K562 (cell line): ENCODE data around the gene SOX18. TPM values are rescaled to one million over a fixed set of nuclear protein-coding genes. Genes with fewer than 3 reads are reported as not detected.

Source experiments
- ATAC-seq: fragments of 200-7000 bp; cut with Tn5 transposase; 3 replicates; pipeline ENCODE4 v1.9.1; 2020; ENCODE audit warnings: moderate library complexity
- BruUV-seq: library from RNA; stranded (reverse); fragments of 400-500 nt; replicated peaks from 2 replicates; lab custom pipeline; 2021; lab: Mats Ljungman, UMichigan
- CTCF ChIA-PET: fragments of 300-600 bp; formaldehyde crosslinking; extraction: SDS; loops from one replicate; lab custom pipeline; 2021; ENCODE audit warnings: low intra/inter-chr PET ratio; lab: Yijun Ruan, JAX
- POLR2A ChIA-PET: fragments of 300-600, 350-650 bp; sonication (Branson Sonifier 250); formaldehyde crosslinking; extraction: SDS; loops from one replicate; lab custom pipeline; 2021; ENCODE audit warnings: antibody characterized with exemption, inconsistent platforms; lab: Yijun Ruan, JAX
- DNase-seq, 4 experiments: peaks; one replicate each; pipeline versions ENCODE4 v3.0.0 to v3.0.0-alpha.2; 2011 to 2018; ENCODE audit warnings: low spot score in 3 of 4, mixed read lengths in 3 of 4; ENCODE audit errors: extremely low read depth in 1 of 4
- FAIRE-seq: peaks from 2 replicates; lab custom pipeline; 2011; peaks lifted over from hg19 to GRCh38; lab: Jason Lieb, UNC
- H2AFZ ChIP-seq: 2 replicates; pipeline ENCODE4 v1.6.0; 2011; ENCODE audit warnings: low read depth, low read length, control low read depth, inconsistent platforms
- H3K27ac ChIP-seq: fragments of 200-600 bp; 3 replicates; pipeline ENCODE4 v1.8.0; 2011; ENCODE audit warnings: low read depth, mild to moderate bottlenecking, control low read depth, inconsistent platforms, low read length, moderate library complexity, mixed read lengths; ENCODE audit errors: extremely low read depth
- H3K27me3 ChIP-seq, 2 experiments: fragments of 300-600 bp in 1 of 2; 2 replicates in 1 of 2; 3 replicates in 1 of 2; pipeline versions ENCODE4 v1.6.0 to v1.8.0; 2011; ENCODE audit warnings: inconsistent platforms in 2 of 2, low read length in 2 of 2, mild to moderate bottlenecking in 1 of 2, mixed read lengths in 1 of 2, moderate library complexity in 1 of 2; ENCODE audit not compliant: control insufficient read depth in 2 of 2, insufficient read depth in 2 of 2
- H3K36me3 ChIP-seq: fragments of 300-600 bp; 3 replicates; pipeline ENCODE4 v1.8.0; 2011; ENCODE audit warnings: mild to moderate bottlenecking, low read length, inconsistent platforms; ENCODE audit not compliant: control insufficient read depth, insufficient read depth
- H3K4me1 ChIP-seq, 2 experiments: fragments of 200-600 bp in 1 of 2; replicated peaks in 1 of 2; 2 replicates in 1 of 2; 3 replicates in 1 of 2; pipeline versions ENCODE4 v1.5.1 to v1.8.0; 2011; ENCODE audit warnings: inconsistent platforms in 2 of 2, low read length in 2 of 2, mild to moderate bottlenecking in 1 of 2, mixed read lengths in 1 of 2, moderate library complexity in 1 of 2; ENCODE audit not compliant: control insufficient read depth in 2 of 2, insufficient read depth in 2 of 2
- H3K4me2 ChIP-seq: 2 replicates; pipeline ENCODE4 v1.6.1; 2011; ENCODE audit warnings: low read length, control low read depth, inconsistent platforms, mixed read lengths; ENCODE audit not compliant: insufficient read depth
- H3K4me3 ChIP-seq: fragments of 200-600 bp; sonication (generic), shearing (Covaris generic); 2 replicates; pipeline ENCODE4 v1.5.1; 2016; ENCODE audit warnings: control low read depth, inconsistent platforms
- H3K79me2 ChIP-seq: fragments of 200-600 bp; 3 replicates; pipeline ENCODE4 v1.8.0; 2011; ENCODE audit warnings: low read length, inconsistent platforms; ENCODE audit not compliant: control insufficient read depth, insufficient read depth
- H3K9ac ChIP-seq, 2 experiments: 2 replicates each; pipeline versions ENCODE4 v1.6.0 to v1.6.1; 2011; ENCODE audit warnings: low read depth in 2 of 2, low read length in 2 of 2, control low read depth in 1 of 2, inconsistent platforms in 1 of 2, mild to moderate bottlenecking in 1 of 2, mixed read lengths in 1 of 2; ENCODE audit not compliant: insufficient read depth in 1 of 2
- H3K9me1 ChIP-seq: one replicate; pipeline ENCODE4 v1.6.0; 2011; ENCODE audit warnings: inconsistent platforms, mild to moderate bottlenecking, low read length, moderate library complexity; ENCODE audit not compliant: control insufficient read depth, insufficient read depth
- H3K9me3 ChIP-seq: replicated peaks from 2 replicates; pipeline ENCODE4 v1.5.1; 2011; ENCODE audit warnings: low read depth, low read length, inconsistent platforms; ENCODE audit not compliant: control insufficient read depth, insufficient read depth
- H4K20me1 ChIP-seq: replicated peaks from 2 replicates; pipeline ENCODE4 v1.6.1; 2011; ENCODE audit warnings: low read length, inconsistent platforms, mixed read lengths; ENCODE audit not compliant: control insufficient read depth, insufficient read depth
- C11orf30 ChIP-seq: fragments of 450-650 bp; IDR thresholded peaks from 2 replicates; pipeline ENCODE4 v1.6.1; 2016; ENCODE audit warnings: low read depth, mild to moderate bottlenecking
- GABPA ChIP-seq: fragments of 200-800 bp; sonication (Bioruptor generic); conservative IDR thresholded peaks from 2 replicates; pipeline ENCODE4 v1.6.1; 2016; ENCODE audit warnings: low read depth, missing genetic modification characterization, missing compliant biosample characterization
- IFI16 ChIP-seq: fragments of 250-450 bp; sonication (Bioruptor Pico); IDR thresholded peaks from 2 replicates; pipeline ENCODE4 v2.1.2; 2022; ENCODE audit warnings: mild to moderate bottlenecking, inconsistent platforms
- NFXL1 ChIP-seq: fragments of 450-650 bp; formaldehyde crosslinking; IDR thresholded peaks from 2 replicates; pipeline ENCODE4 v1.4.0; 2021; ENCODE audit warnings: mild to moderate bottlenecking
- NFYB ChIP-seq: IDR thresholded peaks from 2 replicates; pipeline ENCODE4 v1.6.1; 2011; ENCODE audit warnings: mild to moderate bottlenecking, moderate library complexity; ENCODE audit not compliant: insufficient read length; ENCODE audit errors: extremely low read depth
- NR2F6 ChIP-seq: fragments of 450-650 bp; formaldehyde crosslinking; IDR thresholded peaks from 2 replicates; pipeline ENCODE4 v1.4.0; 2020; ENCODE audit warnings: mild to moderate bottlenecking
- PURB ChIP-seq: sonication (generic); formaldehyde crosslinking; IDR thresholded peaks from 2 replicates; pipeline ENCODE4 v1.9.0; 2021; ENCODE audit warnings: low read depth, mild to moderate bottlenecking, missing genetic modification reagents
- SIN3B ChIP-seq: fragments of 450-650 bp; IDR thresholded peaks from 2 replicates; pipeline ENCODE4 v1.6.1; 2017; ENCODE audit warnings: low read depth, mild to moderate bottlenecking, moderate library complexity
- ZNF24 ChIP-seq: fragments of 450-650 bp; IDR thresholded peaks from 2 replicates; pipeline ENCODE4 v1.6.1; 2016
- WGBS: fragments of 100-300 bp; shearing (Covaris generic); methylation state at CpG from one replicate; pipeline ENCODE4 v1.1.6; 2016; ENCODE audit warnings: low coverage, mixed read lengths; ENCODE audit not compliant: insufficient coverage; ENCODE audit errors: missing lambda C conversion rate; 5-methylcytosine and 5-hydroxymethylcytosine counted together
- in situ Hi-C: fragments of 300-500 bp; cut with MboI; formaldehyde crosslinking; loops from 4 replicates; pipeline ENCODE4 v1.15.0; 2018; ENCODE audit warnings: inconsistent platforms, mixed read lengths
- intact Hi-C: fragments of 100-400 bp; cut with micrococcal nuclease; formaldehyde crosslinking; loops from 2 replicates; pipeline ENCODE4 v1.14.2; 2022
- polyA plus RNA-seq, 8 experiments: library from polyadenylated mRNA; depleted of rRNA in 4 of 8; stranded (reverse) in 5 of 8; unstranded in 3 of 8; fragments of >200 nt; fragmentation: Nextera tagmentation in 2 of 8; fragmentation: Illumina TruSeq in 1 of 8; extraction: Ambion mirVana in 2 of 8; extraction: Trizol in 1 of 8; gene quantifications; 2 replicates each; pipeline versions ENCODE4 v1.2.1 to v1.2.3, GENCODE V29; 2011 to 2014; ENCODE audit warnings: inconsistent platforms in 1 of 8, missing spikeins in 1 of 8
- total RNA-seq, 7 experiments: library from RNA; depleted of rRNA in 6 of 7; stranded (reverse); fragments of >200 nt in 6 of 7; fragmentation: Illumina TruSeq in 2 of 7; extraction: Trizol in 2 of 7; gene quantifications; 2 replicates each; pipeline versions ENCODE4 v1.2.1 to v1.2.3, GENCODE V29; 2011 to 2021; ENCODE audit warnings: low replicate concordance in 1 of 7
- TF ChIP-seq, protein P1 (sequence below), 2 experiments: fragments of 450-650 bp; IDR thresholded peaks; 2 replicates each; pipeline ENCODE4 v1.6.1; 2018; ENCODE audit warnings: mild to moderate bottlenecking in 2 of 2, low read depth in 1 of 2; ENCODE audit not compliant: partially characterized antibody in 2 of 2

Gene SOX18
- total and polyA plus RNA-seq, 9 of the 15 experiments (the other 6 are each of a cell fraction or from before 2014, with no cell fraction given), result 0.15 to 19.8 (median 0.33) TPM

DNA sequence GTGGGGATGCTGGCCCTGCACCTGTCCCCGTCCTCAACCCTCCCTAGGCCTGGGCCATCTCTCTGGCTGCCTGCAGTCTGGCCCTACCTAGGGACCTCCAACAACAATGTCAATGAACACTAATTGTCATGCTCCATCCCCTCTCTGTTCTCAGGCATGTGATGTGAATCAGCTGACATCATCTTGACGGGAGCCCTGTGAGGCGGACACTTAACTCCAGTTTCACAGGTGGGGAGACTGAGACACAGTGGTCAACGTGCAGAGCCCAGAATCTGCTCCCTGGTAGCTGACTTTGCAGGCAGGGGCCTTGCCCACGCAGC, 12.8 kb upstream of the SOX18 start (continued):
- TF ChIP-seq, protein P1, sequence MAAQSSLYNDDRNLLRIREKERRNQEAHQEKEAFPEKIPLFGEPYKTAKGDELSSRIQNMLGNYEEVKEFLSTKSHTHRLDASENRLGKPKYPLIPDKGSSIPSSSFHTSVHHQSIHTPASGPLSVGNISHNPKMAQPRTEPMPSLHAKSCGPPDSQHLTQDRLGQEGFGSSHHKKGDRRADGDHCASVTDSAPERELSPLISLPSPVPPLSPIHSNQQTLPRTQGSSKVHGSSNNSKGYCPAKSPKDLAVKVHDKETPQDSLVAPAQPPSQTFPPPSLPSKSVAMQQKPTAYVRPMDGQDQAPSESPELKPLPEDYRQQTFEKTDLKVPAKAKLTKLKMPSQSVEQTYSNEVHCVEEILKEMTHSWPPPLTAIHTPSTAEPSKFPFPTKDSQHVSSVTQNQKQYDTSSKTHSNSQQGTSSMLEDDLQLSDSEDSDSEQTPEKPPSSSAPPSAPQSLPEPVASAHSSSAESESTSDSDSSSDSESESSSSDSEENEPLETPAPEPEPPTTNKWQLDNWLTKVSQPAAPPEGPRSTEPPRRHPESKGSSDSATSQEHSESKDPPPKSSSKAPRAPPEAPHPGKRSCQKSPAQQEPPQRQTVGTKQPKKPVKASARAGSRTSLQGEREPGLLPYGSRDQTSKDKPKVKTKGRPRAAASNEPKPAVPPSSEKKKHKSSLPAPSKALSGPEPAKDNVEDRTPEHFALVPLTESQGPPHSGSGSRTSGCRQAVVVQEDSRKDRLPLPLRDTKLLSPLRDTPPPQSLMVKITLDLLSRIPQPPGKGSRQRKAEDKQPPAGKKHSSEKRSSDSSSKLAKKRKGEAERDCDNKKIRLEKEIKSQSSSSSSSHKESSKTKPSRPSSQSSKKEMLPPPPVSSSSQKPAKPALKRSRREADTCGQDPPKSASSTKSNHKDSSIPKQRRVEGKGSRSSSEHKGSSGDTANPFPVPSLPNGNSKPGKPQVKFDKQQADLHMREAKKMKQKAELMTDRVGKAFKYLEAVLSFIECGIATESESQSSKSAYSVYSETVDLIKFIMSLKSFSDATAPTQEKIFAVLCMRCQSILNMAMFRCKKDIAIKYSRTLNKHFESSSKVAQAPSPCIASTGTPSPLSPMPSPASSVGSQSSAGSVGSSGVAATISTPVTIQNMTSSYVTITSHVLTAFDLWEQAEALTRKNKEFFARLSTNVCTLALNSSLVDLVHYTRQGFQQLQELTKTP (IDR thresholded peaks at IDR 0.05; ENCODE audit: low read depth in 1 of 2, partially characterized antibody in 2 of 2), result no peak
- TF ChIP-seq SIN3B (no peak), IFI16 (CRISPR knock-in tag) (no peak), C11orf30 (no peak), NFXL1 (CRISPR knock-in tag) (no peak), GABPA (tag) (no peak), NR2F6 (CRISPR knock-in tag) (no peak)

DNA sequence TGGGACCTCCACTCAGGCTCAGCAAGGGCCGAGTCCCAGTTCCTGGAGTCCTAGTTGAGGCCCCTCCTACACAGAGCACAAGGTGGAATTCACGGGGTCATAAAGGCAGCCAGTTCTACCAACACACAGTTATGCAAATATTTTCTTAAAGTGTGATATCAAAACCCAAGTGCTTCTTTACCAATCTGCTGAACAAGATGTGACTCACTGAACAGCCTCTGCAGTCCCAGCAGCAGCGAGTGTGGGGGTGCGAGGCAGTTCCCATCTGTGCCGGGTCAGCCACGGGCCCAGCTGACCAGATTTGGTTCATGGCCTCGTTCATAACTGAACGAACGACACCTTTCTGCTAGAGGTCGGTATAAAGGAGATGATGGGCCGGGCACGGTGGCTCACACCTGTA, 9.1 kb upstream of the SOX18 start:
- TF ChIP-seq ZNF24 (no peak), PURB (CRISPR knock-in tag) (no peak), NFYB (no peak)
- H3K4me3 ChIP-seq, result no peak overlapping the region
- ATAC-seq, result no peak

More for the DNA sequence above, 9.1 kb upstream of the SOX18 start:
- H3K4me1 ChIP-seq, result peaks cover 21 to 65% of the 10 kb centered on the region in 2 experiments
- no peak overlapping the region for H3K27ac ChIP-seq
- H3K4me2 ChIP-seq, result no peak overlapping the region
- 0 out of 4 replicates have a peak overlapping the region, but pooled peaks of 1 of the 2 experiments have one; percentile 52 for H3K9ac ChIP-seq
- FAIRE-seq, result no peak
- no peaks in the 10 kb centered on the region for H4K20me1 ChIP-seq
- intact Hi-C loops, result no loop called here
- no peaks in the 10 kb centered on the region for H3K9me3 ChIP-seq
- H2AFZ ChIP-seq, result no peak overlapping the region
- 39% methylated on average over 12 of the region's 12 CpGs for WGBS
- in situ Hi-C loops, result no loop called here
- DNase-seq, result no peak
- no peaks in the 10 kb centered on the region for H3K27me3 ChIP-seq
- H3K79me2 ChIP-seq, result peaks cover 3% of the 10 kb centered on the region; the same call in 2 of the 3 replicates
- POLR2A ChIA-PET, result no interaction called here
- H3K36me3 ChIP-seq, result no peaks in the 10 kb centered on the region
- CTCF ChIA-PET, result interaction anchor here (0.6 to 1.8 kb wide), 3 partner anchors 20 to 478 kb away, joined by 3 to 9 read pairs (median 3); no protein-coding TSS in a partner anchor
- no TSS peak for BruUV-seq
- H3K9me1 ChIP-seq, result no peaks in the 10 kb centered on the region
